ENCODE results near the gene ELP1.
"Not testable (repeated sequence)": the region's sequence is repeated elsewhere in the genome, so short reads cannot be mapped to it uniquely, and the experiment has no call there.

The ELP1 gene, protein sequence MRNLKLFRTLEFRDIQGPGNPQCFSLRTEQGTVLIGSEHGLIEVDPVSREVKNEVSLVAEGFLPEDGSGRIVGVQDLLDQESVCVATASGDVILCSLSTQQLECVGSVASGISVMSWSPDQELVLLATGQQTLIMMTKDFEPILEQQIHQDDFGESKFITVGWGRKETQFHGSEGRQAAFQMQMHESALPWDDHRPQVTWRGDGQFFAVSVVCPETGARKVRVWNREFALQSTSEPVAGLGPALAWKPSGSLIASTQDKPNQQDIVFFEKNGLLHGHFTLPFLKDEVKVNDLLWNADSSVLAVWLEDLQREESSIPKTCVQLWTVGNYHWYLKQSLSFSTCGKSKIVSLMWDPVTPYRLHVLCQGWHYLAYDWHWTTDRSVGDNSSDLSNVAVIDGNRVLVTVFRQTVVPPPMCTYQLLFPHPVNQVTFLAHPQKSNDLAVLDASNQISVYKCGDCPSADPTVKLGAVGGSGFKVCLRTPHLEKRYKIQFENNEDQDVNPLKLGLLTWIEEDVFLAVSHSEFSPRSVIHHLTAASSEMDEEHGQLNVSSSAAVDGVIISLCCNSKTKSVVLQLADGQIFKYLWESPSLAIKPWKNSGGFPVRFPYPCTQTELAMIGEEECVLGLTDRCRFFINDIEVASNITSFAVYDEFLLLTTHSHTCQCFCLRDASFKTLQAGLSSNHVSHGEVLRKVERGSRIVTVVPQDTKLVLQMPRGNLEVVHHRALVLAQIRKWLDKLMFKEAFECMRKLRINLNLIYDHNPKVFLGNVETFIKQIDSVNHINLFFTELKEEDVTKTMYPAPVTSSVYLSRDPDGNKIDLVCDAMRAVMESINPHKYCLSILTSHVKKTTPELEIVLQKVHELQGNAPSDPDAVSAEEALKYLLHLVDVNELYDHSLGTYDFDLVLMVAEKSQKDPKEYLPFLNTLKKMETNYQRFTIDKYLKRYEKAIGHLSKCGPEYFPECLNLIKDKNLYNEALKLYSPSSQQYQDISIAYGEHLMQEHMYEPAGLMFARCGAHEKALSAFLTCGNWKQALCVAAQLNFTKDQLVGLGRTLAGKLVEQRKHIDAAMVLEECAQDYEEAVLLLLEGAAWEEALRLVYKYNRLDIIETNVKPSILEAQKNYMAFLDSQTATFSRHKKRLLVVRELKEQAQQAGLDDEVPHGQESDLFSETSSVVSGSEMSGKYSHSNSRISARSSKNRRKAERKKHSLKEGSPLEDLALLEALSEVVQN (N-terminal part only)

GRCh38 chr9:108933718-108934322 lies at the start of gene ELP1:
Gene ELP1 (minus strand): TSS chr9:108934124. CDS start chr9:108931146, 2,978 bp downstream.
- DNase-seq (ENCODE audit: low spot score), result peak; percentile 96

- no peak for DNase-seq (ENCODE audit: low spot score)
Measured at GRCh38 chr9:108980893-108981292, 47.0 kb upstream of the ELP1 start.

- no peak for DNase-seq (ENCODE audit: low spot score)
Measured at GRCh38 chr9:108978205-108978604, 44.3 kb upstream of the ELP1 start.

- DNase-seq (ENCODE audit: low spot score), result no peak
Measured at GRCh38 chr9:108973895-108974294, 40.0 kb upstream of the ELP1 start.

- peak; percentile 13 for DNase-seq (ENCODE audit: low spot score)
Measured at GRCh38 chr9:108972626-108973209, 38.8 kb upstream of the ELP1 start.

DNA sequence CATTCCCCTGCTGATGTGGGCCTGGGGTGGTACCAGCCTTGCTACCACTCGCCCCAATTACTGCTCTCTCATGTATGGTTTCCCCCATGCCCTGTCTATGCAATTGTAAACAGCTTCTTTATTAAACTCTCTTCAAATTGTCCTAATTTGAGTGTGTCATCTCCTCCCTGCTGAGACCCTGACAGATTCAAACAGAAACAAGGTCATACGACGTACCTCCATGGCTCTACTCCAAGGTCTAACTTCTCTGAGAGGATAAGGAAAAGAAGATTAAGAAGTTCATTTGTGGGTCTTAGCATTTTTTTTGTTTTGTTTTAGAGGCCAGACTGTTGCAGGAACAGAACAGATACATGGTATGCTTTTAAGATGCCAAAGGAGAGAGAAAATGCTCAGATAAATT lies 38.3 kb upstream of the ELP1 start:
- no peak for DNase-seq (ENCODE audit: low spot score)

DNA sequence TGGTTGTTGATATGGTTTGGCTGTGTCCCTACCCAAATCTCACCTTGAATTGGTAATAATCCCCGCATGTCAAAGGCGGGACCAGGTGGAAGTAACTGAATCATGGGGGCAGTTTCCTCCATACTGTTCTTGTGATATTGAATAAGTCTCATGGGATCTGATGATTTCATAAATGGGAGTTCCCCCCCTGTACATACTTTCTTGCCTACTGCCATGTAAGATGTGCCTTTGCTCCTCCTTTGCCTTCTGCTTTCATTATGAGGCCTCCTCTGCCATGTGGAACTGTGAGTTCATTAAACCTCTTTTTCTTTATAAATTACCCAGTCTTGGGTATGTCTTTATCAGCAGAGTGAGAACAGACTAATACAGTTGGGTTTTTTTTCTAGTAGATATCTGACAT lies 37.5 kb upstream of the ELP1 start:
- DNase-seq (ENCODE audit: low spot score), result not testable (repeated sequence)

GRCh38 chr9:108967916-108968315 lies 34.0 kb upstream of the ELP1 start:
- DNase-seq (ENCODE audit: low spot score), result no peak

DNA sequence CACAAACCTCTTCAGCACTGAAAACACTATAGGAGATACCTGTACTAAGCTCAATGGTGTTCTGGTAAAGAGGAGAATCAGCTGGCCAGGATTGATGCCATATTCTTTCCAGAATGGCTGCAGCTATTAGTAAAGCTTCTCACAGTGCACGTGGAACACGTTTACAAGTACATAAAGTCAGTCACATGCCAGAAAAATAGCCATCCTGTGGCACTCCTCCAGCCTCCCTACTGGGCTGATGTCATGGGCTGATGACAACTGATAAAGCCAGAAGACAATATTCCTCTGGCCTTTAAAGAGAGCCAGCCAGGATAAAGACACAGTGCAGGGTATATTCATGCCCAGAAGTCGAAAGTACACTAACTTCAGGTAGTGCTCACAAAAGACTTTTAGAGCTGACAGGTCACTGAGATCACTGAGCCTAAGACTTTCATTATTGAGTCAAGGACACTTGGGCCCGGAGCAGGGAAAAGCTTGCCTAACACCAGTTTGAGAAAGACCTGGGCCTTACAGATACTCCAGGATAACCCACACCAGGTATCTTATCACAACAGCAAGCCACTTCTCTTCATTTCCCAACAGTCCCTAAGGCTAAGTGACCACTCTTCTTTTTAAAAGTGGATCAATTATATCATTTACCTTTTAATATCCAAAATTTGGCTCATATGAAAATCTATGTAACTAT lies 29.7 kb upstream of the ELP1 start:
- peak; percentile 9 for DNase-seq (ENCODE audit: low spot score)

- DNase-seq (ENCODE audit: low spot score), result no peak
Measured at GRCh38 chr9:108961151-108961550, 27.2 kb upstream of the ELP1 start.

DNA sequence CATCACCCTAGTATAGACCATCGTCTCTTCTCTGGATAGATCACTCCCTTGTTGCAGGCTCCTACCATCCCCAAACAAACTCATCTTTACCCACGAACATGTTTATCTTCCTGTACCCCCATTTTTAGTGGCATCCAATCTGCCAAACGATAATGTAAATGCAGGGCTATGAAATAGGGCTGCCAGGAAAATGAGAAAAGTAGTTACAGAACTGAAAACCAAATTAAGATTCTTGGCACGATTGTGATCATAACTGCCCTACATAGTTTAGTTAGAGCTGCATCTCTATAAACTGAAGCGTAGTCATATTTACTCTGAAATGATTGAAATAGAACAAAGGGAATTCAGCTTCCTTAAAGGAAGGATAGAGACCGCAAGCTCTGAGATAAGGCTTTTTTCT lies 26.4 kb upstream of the ELP1 start:
- no peak for DNase-seq (ENCODE audit: low spot score)

DNA sequence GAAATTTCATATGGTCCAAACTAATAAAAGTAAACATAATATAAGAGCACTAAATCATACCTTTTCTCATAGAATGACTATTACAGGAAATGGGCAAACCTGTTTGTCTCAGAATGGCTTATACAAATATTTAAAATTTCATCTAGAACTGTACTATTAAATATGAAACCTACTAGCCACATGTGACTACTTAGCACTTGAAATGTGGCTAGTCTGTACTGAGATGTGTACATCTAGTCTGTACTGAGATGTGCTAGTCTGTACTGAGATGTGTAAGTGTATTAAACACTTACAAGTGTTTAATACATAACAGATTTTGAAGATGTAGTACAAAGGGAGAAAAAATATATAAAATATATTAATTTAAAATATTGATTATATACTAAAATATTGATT lies 22.7 kb upstream of the ELP1 start:
- no peak for DNase-seq (ENCODE audit: low spot score)

DNA sequence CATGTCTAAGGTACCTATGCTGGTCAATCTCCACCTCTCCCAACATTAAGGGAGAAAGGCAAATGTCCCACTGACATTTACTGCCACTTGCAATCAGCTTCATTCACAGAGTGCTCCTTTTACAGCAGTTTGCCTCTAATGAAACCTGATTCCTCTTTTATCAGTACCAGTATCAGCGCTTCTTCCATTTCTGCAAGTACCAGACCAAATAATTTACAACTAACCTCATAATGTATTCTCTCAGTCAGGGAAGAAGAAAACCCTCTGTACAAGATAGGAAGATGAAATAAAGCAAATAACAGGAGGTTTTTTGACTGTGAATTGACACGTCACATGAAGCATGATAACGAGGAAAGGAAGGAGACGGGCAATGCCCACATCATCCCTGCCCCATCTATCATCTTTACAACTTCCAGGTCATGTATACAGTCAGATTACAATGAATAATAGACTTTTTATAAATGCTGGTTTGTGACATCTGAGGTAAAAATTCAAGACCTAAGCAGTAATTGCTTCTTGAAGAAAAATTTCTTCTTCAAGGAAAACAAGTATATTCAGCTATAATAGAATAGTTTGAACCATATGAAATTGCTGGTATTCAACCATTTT lies 22.2 kb upstream of the ELP1 start:
- DNase-seq (ENCODE audit: low spot score), result no peak

DNA sequence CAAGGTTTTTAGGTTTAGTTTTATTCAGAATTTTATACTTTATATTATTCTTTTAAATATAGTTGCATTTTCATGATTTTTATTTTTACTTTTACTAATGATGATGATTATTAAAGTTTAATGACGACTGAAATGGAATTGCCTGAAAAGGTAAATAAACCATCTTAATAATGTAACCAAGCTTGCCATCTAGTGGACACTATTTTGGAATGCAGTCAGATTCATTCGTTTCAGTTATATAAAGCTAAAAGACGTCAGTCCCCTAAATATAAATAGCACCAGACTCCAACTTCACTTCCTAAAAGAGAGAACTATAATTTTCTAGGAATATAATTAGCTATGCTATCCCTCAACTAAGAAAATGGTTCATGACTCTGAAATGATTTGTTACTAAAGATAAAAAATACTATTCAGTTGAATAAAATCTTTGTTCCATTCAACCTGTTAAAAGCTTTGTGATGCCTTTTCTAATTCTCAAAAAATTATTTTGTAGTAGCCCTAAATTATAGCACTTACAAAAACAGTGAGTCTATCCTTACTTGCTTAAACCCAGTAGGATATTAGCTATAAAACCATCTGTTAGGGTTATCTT lies 20.2 kb upstream of the ELP1 start:
- peak; percentile 54 for DNase-seq (ENCODE audit: low spot score)

GRCh38 chr9:108951578-108951977 lies 17.7 kb upstream of the ELP1 start:
- DNase-seq (ENCODE audit: low spot score), result no peak

- no peak for DNase-seq (ENCODE audit: low spot score)
Measured at GRCh38 chr9:108950168-108950567, 16.2 kb upstream of the ELP1 start.

GRCh38 chr9:108939975-108940374 lies 6.1 kb upstream of the ELP1 start:
- DNase-seq (ENCODE audit: low spot score), result no peak

- DNase-seq (ENCODE audit: low spot score), result no peak
Measured at GRCh38 chr9:108937561-108938305, 3.8 kb upstream of the ELP1 start.

DNA sequence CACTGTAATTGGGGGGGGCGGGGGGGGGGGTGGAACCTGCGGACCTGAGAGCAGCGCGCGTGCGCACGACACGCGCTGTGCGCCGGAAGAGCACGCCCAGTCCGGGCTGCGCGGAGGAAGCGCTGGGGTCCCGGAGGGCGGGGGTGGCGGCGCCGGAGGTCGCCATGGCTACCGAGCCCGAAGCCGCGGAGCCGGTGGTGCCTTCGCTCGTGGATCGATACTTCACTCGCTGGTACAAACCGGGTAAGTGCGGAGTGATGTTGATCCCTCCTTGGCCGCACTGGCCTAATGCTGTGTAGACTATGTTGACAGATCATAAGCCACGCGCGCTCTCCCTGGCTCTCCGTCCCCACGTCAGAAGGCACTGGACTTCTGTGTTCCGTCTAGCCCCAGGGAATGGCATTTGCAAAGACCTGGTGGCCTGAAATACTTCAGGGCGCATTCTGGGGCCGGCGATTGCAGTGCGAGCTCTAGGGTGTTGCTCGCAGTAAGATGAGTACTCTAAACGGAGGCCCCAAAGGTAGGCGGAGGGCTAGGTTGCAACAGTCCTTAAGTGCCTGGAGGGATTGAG lies 484 bp upstream of the ELP1 start, which contains the start of gene ABITRAM:
ABITRAM (plus strand) TSS at position 78 of the 571 bp plus-strand sequence; CDS start at position 165, 87 bp downstream.
- peak; percentile 95 for DNase-seq (ENCODE audit: low spot score)

Measured in AG08395 (cell line).